ENCODE data around the gene ASPHD2. TPM values are rescaled to one million over a fixed set of nuclear protein-coding genes. Genes with fewer than 3 reads are reported as not detected.

Gene ASPHD2
- total and polyA plus RNA-seq, 2 of the 13 experiments (the other 11 are each of a cell fraction or from before 2014, with no cell fraction given): 0.04 TPM

DNA sequence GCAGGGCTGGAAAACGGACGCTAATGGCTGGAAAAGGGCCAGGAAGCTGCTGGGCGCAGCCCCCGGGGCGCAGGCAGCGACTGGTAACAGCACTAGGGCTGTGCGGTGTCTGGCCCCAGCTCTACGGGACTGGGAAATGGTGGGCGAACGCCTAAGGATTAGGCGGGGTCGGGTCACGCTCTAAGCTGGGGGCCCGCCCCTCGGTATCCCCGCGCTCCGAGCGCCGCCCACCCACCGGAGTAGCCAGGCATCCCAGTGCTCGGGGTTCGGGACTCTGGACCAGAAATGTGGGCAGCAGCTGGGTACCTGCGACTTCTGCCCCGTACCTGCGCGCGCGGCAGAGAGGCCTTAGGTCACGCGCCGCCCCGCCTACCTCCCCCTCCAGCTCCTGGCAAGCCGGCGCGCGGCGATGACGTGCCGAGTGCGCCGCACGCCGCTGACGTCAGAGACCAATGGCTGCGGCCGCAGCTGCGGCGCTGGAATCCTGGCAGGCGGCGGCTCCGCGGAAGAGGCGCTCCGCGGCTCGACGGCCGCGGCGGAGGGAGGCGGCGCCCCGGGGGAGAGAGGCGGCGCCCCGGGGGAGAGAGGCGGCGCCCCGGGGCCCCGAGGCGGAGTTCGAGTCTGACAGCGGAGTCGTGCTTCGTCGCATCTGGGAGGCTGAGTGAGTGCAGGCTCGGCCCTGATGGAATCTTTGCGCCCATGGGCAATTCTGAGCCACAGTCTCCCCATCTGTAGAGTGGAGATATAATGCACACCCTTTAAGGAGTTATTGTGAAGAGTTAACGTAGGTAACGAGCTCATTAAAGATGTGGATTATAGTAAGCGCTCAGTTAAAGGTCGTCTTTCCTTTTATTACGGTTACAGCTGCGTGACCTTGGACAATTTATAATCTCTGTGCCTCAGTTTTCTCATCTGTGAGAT lies 54.6 kb downstream of the ASPHD2 start, which contains the start of the genes HPS4 and SRRD (continued):
- TF ChIP-seq EZH2 (conservative IDR thresholded peaks at IDR 0.05; ENCODE audit: low read depth, low read length) (no peak), GATA4 (IDR thresholded peaks at IDR 0.05; ENCODE audit: borderline replicate concordance, low read depth) (no peak; the same call in 1 of the 2 replicates), SIX1 (CRISPR knock-in tag; IDR thresholded peaks at IDR 0.05; ENCODE audit: borderline replicate concordance) (0 out of 2 replicates have a peak, but pooled peaks have one; percentile 22), ZKSCAN5 (CRISPR knock-in tag; IDR thresholded peaks at IDR 0.05) (no peak), ZNF136 (CRISPR knock-in tag; IDR thresholded peaks at IDR 0.05; ENCODE audit: low read depth) (peak; percentile 71; the same call in 1 of the 2 replicates), PATZ1 (CRISPR knock-in tag; IDR thresholded peaks at IDR 0.05) (peak; percentile 70; the same call in 1 of the 2 replicates), ZNF225 (CRISPR knock-in tag; IDR thresholded peaks at IDR 0.05) (no peak), ZBTB43 (CRISPR knock-in tag; conservative IDR thresholded peaks at IDR 0.05) (peak; percentile 16; the same call in 1 of the 2 replicates), BCL3 (CRISPR knock-in tag; IDR thresholded peaks at IDR 0.05) (peak; percentile 90), ZBTB1 (CRISPR knock-in tag; IDR thresholded peaks at IDR 0.05; ENCODE audit: borderline replicate concordance) (no peak), ZNF10 (CRISPR knock-in tag; IDR thresholded peaks at IDR 0.05; ENCODE audit: borderline replicate concordance, low read depth) (no peak), DNMT3B (CRISPR knock-in tag; conservative IDR thresholded peaks at IDR 0.05) (no peak; the same call in 1 of the 2 replicates), REPIN1 (CRISPR knock-in tag; IDR thresholded peaks at IDR 0.05; ENCODE audit: borderline replicate concordance, low read depth) (peak; percentile 77), NFE2L1 (CRISPR knock-in tag; IDR thresholded peaks at IDR 0.05; ENCODE audit: borderline replicate concordance) (no peak), MBD4 (IDR thresholded peaks at IDR 0.05; ENCODE audit: borderline replicate concordance, low read length) (no peak)
- TF ChIP-seq, protein P1, sequence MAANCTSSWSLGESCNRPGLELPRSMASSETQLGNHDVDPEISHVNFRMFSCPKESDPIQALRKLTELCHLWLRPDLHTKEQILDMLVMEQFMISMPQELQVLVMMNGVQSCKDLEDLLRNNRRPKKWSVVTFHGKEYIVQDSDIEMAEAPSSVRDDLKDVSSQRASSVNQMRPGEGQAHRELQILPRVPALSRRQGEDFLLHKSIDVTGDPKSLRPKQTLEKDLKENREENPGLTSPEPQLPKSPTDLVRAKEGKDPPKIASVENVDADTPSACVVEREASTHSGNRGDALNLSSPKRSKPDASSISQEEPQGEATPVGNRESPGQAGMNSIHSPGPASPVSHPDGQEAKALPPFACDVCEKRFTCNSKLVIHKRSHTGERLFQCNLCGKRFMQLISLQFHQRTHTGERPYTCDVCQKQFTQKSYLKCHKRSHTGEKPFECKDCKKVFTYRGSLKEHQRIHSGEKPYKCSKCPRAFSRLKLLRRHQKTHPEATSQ (CRISPR knock-in tag; IDR thresholded peaks at IDR 0.05; ENCODE audit: borderline replicate concordance): no peak
- TF ChIP-seq, protein P2, sequence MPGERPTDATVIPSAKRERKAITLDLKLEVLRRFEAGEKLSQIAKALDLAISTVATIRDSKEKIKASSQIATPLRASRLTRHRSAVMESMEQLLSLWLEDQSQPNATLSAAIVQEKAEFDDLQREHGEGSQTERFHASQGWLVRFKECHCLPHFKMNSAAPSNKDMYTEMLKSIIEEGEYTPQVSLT (CRISPR knock-in tag; IDR thresholded peaks at IDR 0.05; ENCODE audit: borderline replicate concordance, low read depth): no peak
- TF ChIP-seq, protein P3, sequence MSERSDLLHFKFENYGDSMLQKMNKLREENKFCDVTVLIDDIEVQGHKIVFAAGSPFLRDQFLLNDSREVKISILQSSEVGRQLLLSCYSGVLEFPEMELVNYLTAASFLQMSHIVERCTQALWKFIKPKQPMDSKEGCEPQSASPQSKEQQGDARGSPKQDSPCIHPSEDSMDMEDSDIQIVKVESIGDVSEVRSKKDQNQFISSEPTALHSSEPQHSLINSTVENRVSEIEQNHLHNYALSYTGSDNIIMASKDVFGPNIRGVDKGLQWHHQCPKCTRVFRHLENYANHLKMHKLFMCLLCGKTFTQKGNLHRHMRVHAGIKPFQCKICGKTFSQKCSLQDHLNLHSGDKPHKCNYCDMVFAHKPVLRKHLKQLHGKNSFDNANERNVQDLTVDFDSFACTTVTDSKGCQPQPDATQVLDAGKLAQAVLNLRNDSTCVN (CRISPR knock-in tag; IDR thresholded peaks at IDR 0.05; ENCODE audit: borderline replicate concordance): peak; percentile 85

Data from HepG2 (cell line).